ENCODE results near the gene PTPRE.
A peak's percentile ranks its signal among the peaks of the same experiment; 100 is the strongest.

The PTPRE gene

DNA sequence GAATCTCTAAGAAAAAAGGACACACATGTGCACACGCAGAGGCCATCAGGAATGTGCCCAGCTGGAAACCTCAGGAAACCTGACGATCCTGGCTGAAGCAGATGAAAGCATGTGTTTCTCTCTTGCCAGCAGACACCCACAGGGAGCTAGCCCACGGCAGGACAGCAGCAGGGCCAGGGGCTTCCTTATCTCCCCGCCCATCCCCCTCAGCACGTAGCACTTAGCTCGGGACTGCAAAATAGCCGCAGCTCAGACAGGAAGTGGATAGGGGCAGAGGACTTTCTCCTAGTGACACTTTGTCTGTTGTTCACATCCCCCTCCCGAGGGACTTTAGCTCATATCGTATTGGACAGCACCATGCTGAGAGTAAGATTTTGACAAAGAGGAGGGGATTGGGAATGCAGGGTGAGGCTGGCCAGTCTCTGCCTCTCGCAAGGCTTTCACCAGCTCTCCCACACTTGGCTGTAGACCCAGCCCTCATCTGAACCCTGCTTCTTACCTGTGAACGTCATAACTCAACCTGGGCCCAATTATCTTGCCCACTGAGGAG is 155.5 kb downstream of the PTPRE start:
- DNase-seq = peak in 1 of 14 donors; percentile 29

- DNase-seq = peak in 4 of 14 donors; percentile 19 to 49 (median 30)
These were observed 156.1 kb downstream of the PTPRE start for GRCh38 chr10:128062881-128063563.

- no peak for DNase-seq
These were observed 156.8 kb downstream of the PTPRE start for GRCh38 chr10:128063736-128064107.

GRCh38 chr10:128064108-128064969 is 157.4 kb downstream of the PTPRE start:
- peak in 10 of 14 donors; percentile 17 to 76 (median 56) for DNase-seq

DNA sequence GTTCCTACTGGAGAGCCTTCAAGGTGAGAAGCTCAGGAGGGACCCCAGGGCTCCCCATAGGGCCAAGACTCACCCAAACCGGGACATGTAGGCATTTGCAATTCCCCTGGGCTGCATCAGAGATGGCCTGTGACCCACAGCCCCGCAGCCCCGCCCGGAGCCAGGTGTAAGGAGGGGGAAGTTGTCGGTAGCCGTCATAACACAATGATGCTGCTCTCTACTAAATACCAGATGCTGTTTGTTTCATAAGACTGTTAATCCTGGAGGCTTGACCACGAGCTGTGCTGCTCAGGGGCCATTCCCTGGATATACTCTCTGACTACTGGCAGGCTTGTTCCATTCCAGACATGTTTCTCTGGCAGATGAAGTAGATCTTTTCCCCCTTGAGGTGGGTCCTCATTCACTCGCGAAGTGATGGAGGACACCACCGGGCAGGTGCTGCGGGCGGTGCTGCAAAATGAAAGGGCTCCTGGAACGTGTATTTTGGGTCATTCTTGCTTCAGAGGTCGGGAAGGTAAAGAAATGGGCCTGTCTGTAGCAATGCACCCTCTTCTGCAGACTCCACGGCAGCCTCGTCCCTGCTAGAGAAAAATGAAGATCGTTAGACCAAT is 158.2 kb downstream of the PTPRE start:
- no peak for DNase-seq

DNA sequence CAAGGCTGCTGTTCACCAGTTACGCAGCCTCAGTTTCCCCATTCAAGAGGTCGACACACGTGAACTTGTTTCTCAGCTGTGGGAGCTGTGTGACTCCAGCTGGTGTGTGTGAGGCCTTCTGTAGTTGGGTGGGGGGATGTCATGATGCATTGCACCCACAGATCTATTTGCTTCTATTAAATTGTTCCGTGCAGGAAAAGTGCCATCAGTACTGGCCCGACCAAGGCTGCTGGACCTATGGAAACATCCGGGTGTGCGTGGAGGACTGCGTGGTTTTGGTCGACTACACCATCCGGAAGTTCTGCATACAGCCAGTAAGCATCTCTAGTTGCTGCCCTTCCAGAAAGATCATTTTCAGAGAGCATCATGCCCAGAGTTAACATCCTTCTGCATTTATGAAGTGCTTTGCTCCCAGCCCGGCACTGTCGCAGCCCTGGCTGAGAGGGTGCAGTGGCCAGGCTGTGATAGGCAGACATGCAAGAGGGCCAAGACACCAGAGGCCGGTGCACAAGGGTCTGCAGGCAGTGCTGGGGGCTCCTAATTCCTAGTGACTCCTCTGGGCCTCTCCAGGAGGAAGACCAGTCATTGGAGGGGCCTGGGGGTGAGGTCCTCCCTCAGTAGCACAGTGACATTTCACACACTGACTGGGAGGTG is 159.1 kb downstream of the PTPRE start:
- no peak for DNase-seq

DNA sequence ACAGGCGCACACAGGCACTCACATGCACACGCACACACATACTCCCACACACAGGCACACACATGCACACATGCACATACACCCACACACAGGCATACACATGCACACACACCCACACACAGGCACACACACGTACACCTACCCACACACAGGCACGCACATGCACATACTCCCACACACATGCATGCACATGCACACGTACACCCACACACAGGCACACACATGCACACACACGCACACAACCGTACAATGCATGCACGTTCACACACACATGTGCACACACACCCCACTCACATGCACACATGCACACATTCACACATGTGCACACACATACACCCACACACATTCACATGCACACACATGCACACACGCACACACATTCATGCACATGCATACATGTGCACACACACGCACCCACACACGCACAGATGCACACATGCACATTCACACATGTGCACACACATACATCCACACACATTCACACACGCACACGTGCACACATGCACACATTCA is 160.0 kb downstream of the PTPRE start:
- no peak for DNase-seq

DNA sequence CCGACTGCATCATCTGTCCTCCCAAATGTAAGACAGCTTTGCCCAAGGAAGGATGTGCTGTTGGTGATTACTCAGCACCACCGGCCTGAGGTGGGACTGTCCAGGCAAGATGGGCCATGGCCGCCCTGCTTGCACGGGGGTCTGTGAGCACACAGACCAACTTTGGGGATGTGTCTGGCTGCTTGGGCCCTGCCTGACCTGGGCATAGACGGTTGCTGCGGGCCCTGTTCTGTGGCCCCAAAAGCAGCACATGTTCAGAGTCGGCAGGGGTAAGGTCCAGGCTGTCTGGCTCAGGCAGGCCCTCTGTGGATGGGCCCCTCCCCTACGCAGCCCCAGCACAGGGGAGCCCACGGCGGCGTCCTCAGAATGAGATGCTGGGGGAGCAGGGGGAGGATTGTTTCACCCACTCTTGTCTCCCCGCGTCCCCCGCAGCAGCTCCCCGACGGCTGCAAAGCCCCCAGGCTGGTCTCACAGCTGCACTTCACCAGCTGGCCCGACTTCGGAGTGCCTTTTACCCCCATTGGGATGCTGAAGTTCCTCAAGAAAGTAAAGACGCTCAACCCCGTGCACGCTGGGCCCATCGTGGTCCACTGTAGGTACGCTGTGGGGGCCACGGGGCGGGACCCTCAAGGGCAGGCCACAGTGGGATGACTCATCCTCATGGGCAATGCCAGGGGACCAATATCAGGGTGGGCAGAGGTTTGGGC is 160.9 kb downstream of the PTPRE start:
- no peak for DNase-seq

- no peak for DNase-seq
These were observed 161.7 kb downstream of the PTPRE start for GRCh38 chr10:128068398-128069285.

- DNase-seq = peak in 11 of 14 donors; percentile 17 to 76 (median 47)
These were observed 162.6 kb downstream of the PTPRE start for GRCh38 chr10:128069351-128070051.

GRCh38 chr10:128070161-128070560 is 163.3 kb downstream of the PTPRE start:
- no peak for DNase-seq

DNA sequence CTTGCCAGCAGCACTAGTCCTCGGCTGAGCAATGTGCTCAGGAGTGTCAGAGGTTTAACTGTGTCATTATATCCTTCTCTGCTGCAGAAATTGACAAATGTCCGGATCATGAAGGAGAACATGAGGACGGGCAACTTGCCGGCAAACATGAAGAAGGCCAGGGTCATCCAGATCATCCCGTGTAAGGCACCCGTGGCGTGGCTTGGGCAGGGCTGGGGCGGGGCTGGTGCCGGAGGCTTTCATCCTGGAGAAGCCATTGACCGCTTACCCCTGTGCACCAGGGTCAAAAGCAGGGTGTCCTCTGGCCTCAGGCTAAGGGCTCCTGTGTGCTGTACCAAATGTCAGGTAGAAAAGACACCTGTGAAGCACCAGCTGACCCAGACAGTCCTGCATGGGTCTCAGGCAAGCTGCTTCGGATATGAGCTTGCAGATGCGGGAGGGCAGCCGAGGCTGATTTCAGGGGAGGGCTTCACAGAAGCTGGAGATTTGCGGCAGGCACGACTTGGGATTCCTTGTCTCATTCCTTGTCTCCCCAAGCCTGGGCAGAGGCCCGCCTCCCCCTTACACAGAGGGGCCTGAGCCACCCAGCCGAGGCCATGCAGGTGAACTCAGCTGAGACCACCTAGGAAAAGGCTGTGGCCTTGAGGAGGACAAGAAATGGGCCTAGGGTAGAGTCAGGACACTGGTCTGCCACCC is 164.0 kb downstream of the PTPRE start:
- DNase-seq = no peak

DNA sequence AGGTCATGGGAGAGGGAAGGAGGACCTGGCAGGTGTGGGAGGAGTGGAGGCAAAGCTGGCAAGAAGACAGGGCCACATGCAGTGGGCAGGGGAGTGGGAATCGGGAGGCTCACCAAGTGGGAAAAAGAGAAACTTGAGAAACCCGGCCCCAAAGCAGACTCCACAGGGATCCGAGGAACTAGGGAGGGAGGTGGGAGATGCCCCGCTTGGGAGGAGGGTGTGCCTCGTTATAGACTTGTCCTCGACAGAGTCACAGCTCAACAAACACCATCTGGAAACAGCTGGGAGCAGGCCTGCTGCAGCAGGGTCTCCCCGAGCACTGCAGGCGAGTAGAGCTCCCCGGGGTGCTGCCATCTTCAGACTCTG is 164.5 kb downstream of the PTPRE start:
- DNase-seq = no peak

DNA sequence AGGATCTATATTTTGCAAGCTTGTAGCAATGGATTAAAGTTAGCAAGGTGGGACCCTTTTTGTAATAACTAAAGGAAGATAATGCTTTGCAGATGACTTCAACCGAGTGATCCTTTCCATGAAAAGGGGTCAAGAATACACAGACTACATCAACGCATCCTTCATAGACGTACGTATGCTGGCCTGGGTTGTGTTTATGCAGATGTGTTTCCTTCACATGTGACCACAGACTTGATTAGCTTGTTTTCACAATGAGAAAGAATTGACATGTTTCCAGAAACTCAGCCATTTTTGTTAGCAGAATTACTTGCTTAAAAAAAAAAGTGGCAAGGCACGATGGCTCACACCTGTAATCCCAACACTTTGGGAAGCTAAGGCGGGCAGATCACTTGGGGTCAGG is 165.1 kb downstream of the PTPRE start:
- no peak for DNase-seq

- no peak for DNase-seq
These were observed 166.2 kb downstream of the PTPRE start for GRCh38 chr10:128072941-128073645.

GRCh38 chr10:128073890-128074289 is 167.0 kb downstream of the PTPRE start:
- DNase-seq = no peak

DNA sequence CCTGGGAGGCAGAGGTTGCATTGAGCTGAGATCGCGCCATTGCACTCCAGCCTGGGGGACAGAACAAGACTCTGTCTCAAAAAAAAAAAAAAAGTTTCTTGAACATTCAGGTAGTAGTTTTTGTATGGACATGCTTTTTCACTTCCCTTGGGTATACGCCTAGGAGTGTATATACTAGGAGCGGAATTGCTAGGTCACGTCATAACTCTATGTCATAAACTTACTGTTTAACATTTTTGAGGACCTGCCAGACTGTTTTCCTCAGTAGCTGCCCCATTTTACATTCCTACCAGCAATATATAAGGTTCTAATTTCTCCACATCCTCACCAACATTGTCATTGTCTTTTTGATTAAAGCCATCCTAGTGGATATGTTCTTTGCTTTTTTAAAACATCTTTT is 167.7 kb downstream of the PTPRE start:
- no peak for DNase-seq

- no peak for DNase-seq
These were observed 170.4 kb downstream of the PTPRE start for GRCh38 chr10:128077155-128077875.
